ENCODE measurements around the gene PNMA6E.

The PNMA6E gene

DNA sequence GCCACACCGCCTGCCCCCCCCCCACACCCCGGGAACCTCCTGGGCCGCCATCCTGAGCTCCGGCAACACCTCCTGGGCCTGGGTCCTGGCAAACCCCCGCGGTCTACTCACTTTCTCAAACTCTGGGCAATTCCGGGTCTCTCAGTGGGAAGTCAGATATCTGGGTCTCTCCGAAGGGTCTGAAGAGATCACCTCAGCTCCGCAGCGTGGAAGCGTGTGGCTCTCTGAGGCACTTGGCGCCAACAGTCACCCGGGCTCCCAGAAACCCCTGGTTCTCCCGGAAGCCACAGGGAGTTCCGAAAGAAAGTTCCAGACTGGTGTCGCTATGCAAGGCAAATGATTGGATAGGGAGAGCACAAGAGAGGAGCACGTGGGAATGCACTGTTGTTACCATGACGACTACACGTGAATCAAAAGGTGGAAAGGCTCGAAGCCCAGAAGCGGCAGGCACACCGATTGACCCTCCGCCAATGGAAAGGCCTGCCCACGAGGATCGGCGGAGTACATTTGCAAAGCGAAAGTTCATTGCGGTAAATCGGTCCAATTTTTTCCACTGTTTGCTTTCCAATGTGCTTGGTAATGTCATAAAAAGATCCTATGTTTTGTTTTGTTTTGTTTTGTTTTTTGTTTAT lies at the start of gene PNMA6E:
Gene PNMA6E, minus strand, starts transcription at position 218 of the 632 bp plus-strand sequence. CDS start 2,501 bp downstream, outside the sequence.
- no peak for DNase-seq (ENCODE audit: low read depth)

DNA sequence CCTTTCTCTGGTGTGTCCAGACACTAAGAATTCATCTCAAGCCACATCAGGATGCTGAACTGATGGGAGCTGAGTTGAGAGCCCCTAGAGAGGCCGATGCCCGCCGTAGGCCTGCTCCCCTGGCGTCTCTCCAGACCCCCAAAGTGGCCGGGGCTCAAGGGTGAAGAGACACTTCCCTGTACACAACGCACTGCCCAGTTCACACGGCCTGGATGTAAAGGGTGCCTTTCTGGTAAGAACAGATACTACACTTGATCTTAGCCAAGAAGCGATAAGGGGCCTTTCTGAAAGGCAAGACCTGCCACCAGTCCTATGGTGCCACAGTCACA lies 49.8 kb upstream of the PNMA6E start:
- DNase-seq (ENCODE audit: low read depth), result no peak

DNA sequence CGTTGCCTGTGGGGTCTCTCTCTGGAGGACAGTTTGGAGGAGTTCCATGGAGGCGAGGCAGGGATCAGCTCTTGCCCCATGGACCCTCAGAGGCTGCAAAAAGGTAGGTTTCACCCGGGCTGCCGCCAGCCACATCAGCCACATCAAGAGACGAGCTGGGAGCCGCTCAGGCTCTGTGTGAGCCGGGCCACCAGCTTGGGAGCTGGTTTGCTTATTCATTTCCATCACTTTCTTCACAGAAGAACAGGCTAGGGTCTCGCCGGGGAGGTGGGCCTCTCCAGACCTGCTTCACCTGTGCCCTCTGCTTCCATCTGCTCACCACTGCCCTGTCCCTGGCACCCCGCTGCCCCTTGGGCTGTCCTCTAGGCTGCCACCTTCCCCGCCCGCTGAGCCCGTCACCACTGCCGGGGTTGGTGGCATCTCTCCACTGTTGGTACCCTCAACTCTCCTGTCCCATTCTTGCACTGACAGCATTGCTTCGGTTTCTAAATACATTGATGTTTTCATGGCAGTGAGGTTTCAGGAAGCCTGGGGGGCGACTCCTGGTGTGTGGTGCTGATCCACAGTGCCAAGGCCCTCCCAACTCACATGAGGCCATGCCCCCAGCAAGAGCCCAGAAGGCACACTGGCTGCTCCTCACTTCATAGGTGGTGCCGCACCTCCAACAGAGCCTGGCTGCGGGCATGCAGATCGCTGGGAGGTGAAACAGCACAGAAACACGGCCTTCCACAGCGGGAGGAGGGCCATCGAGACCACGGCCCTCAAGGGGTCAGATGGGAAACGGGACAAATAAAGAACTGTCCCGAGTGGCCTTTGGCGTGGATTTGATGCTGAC lies 49.2 kb upstream of the PNMA6E start:
- DNase-seq (ENCODE audit: low read depth), result no peak

DNA sequence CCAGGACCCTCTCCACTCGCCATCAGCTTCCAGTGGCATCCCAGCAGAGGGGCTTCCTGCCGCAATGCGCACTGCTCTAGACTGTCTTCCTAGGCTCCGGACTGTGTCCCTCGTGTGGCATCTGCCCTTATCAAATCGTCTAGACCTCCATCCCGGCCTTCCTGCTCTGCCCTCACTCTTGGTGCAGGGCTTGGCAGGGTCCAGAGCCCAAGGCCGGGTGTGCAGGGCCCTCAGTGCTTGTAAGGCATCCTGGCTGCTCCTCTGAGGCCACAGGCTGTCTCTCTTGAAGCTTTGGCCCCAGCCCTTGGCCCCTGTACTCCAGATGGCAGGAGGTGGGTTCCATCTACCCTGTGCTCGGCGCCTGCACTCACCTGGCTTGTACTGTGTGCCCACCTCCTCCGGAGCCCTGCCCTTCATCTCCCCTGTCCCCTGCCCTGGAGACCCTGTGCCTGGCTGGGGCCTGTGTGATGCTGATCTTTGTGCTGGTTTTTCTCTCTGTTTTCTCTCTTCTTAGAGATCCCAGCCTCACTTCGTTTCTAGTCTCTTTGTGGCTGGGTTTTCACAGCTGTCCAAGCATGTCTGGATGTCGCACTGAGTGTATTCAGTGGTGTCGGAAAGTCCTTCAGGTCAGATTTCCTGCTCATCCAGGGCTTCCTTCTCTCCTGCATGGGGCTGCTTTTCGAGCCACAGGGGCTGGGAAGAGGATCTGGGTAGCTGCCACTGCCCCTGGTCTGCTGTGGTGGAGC lies 48.4 kb upstream of the PNMA6E start:
- no peak for DNase-seq (ENCODE audit: low read depth)

DNA sequence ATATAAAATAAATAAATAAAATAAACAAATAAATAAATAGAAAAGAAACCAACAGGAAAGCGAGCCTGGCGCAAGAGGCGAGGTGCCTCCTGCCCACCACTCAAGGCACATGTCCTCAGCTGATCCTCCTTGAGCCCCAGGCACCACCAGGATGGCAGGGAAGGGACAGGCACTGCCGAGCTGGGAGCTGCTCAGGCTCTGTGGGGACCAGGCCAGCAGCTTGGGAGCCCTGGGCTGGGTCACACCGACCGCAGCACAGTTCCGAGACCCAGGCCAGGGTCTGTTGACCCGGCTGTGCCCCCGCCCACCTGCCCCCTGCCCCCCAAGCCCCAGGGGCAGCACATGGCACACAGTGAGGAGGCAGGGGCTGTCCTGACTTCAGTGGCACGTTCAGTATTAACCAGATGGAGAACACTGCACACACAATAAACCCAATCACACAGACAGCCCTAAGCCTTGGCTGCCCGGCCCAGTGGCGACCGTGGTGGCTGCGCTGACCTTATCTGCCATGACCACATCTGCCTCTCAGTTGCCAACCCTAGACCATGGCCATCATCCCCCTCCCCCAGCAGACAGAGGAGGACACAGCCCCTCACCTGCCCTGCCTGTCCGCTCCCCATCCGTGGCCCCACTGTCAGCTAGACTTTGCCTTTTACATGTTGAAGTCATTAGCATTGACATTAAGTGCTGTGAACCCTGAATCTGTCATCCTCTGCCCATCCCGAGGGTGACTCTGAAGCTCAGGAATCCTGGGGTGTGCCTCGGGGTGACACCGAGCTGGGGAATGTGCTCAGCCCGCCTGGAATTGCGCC lies 47.6 kb upstream of the PNMA6E start:
- no peak for DNase-seq (ENCODE audit: low read depth)

DNA sequence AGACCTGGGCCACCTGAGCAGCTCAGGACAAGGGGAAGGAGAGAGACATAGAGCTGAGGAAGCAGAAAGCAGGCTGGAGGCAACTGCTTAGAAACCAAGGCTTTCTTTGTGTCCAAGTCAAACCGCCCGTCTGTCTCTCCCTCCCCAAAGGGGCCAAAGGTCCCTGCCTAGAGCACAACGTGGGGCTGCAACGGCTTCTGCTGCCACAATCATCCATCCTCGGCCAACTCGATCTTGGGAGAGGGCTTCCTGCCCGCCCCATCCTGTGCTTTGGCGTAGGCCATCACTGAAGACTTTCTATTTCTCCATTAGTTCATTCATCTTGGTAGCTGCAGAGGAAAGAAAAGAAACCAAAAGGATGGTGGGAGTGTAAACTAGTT lies 46.4 kb upstream of the PNMA6E start:
- no peak for DNase-seq (ENCODE audit: low read depth)

DNA sequence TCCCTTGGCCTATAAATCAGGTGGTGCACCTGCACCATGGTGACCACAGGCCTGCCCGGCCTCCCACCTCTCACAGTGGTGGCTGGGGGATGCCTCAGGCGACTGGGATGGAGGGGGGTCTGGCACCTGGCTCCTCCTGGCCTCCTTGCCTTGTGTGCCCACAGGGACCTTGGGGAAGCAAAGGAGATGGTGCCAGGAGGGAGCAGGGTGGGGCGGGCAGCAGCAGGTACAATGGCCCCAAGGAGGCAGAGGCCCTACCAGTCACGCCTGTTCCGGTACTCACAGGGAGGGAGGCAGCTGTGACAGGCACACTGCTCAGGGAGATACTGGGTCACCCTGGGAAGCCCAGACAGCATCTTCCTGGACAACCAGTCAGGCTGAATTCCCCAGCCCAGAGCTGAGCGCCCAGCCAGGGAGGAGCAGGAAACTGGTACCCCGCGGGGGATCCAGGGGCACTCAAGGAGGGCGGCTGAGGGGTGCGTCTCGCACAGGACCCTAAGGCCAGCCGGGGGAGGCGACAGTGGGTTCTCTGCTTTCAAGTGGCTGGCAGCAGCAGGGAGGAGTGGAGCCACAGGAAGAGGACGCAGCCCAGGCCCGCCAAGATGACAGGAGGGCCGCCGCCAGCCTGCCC lies 45.9 kb upstream of the PNMA6E start:
- DNase-seq (ENCODE audit: low read depth), result no peak

DNA sequence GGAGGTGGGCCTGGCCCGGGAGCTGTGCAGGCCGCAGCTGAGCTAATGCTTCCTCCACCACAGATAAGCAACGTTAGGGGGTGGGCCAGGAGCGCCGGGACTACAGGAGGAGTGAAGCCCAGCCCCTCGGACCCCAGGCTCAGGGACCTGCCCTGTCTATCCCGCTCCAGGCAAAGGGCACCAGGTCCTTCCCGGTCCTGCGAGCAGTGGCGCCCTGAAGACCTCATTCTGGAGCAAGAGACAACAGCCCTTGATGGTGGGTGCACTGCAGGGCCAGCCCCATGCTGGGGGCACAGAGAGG lies 45.4 kb upstream of the PNMA6E start:
- DNase-seq (ENCODE audit: low read depth), result no peak

DNA sequence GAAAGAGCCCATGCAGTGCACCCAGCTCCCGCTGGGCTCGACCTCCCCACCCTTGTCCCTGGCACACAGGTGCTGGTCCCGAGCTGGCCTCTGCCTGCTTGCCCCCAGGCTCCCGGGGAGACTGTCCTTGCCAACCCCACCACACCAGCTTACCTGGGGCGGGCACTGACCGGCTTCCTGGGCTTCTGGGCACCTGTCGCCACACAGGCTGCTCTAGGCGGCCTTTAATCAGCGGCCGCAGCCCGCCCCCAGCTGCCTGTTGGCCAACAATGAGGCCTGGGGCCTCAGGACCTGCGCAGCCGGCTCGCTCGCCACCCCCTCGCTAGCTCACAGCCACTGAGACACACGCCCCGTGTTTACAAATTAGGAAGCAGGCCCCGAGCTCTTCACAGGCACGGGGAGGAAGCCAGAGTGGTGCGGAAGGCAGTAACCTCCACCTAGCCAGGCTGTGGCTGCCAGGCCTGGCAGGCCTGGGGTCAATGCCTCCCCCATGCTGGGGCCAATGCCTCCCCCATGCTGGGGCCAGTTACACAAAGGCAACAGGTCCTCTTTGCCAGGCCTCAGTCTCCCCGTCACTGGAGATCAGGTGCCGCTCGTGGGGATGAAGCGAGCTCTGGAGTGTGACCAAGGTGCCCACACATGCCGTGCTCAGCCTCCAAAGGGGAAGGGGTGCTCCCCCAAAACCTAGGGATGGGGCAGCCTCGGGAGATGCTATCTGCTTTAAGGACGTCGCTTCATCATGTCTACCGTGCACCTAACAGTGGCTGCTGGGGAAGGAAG lies 44.9 kb upstream of the PNMA6E start, which contains the start of gene TREX2:
Gene TREX2, minus strand, starts transcription at position 201 of the 780 bp plus-strand sequence. CDS start 626 bp downstream, outside the sequence.
- DNase-seq (ENCODE audit: low read depth), result no peak

DNA sequence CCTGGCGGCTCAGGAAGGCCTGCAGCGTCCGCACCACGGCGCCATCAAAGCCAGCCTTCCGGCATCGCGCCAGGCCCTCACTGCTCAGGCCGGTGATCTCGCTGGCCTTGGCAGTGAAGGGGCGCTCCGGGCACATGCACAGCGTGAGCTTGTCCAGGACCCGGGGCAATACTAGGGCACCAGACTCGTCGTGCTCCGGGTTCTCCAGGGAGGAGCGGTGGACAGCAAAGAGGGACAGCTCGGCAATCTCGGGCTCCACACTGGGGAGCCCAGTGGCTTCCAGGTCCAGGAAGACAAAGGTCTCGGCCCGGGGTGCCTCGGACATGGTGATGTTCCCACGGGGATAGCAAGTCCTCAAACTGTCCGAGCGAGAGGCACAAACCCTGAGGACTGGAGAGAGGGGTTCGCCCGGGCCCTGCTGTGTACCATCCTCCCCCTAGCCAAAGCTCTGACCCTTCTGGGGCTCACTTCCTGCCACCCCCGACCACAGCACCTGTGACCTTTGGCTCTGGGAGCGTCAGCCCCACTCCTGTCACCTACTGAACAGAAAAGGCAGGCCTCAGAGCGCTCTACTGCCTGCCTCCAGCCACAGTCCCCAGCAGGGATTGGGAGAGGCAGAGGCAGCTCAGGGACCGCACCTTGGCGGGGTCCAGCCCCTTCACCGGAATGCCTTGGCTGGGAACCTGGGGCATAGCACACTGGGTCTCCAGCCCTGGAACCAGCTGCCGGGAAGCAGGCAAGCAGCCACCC lies 44.1 kb upstream of the PNMA6E start:
- no peak for DNase-seq (ENCODE audit: low read depth)

DNA sequence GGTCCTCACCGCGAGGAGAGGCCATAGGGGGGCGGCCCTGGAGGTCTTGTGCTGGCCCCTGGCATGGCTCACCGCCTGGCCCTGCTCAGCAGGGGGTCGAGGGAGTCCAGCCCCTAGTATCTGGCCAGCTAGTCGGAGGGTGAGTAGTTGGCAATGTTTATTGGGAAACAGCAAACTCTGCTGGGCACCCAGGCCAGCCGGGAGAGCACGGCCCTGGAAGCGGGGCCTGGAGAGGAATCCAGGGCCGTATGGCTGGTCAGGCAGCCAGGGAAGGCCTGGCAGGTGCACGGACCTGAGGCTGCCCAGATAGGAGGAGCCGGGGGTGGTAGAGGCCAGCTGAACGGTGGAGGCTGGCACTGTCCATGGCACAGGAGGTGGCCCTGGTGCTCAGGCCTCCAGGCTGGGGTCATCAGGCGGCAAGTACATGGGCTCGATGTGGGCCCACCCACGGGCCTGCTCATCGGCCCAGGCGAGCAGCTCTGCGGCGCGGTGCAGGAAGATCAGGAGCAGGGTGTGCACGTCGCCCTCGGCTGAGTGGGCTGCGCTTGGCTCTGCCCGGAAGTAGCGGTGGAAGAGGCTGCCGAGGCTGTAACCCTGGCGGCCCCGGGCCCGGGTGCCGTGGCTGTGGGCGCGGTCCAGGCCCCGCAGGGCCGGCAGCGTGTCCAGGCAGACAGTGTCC lies 43.3 kb upstream of the PNMA6E start:
- DNase-seq (ENCODE audit: low read depth), result no peak

DNA sequence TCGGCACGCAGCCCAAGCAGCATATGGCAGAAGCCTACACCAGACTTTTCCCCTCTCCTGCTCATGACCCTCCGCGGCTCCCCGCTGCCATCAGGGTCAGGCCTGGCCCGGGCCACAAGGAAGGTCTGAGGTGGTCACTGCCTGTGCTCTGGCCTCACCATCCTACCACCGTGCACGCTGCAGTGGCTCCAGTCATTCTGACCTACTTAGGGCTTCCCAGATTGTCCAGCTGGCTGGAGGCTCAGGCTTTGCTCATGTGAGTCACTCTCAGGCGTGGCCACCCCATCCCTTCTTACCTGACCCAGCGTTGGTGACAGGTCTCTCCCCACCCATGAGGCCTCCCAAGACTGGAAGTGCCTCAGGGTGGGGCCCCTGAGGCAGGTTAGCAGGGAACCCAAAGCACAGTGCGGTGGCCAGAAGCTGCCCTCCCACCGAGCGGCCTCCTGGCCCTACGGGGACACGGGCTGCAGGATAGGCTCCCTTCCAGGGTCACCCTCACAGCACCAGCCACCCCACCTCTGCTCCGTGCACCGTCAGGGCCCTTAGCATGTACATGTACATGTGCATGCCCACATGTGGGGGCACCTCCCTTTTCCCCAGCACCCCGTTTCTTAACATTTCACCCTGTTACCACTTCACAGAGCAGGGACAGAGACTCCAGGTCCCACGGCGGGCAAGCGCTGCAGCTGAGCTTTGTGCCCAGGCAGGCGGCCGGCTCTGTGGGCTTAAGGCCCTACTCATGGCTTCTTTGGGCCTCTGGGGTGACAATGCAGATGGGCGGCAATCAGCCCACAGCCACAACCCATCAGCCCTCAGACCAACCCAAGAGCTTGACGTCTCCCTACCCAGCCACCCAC lies 42.6 kb upstream of the PNMA6E start:
- DNase-seq (ENCODE audit: low read depth), result no peak

DNA sequence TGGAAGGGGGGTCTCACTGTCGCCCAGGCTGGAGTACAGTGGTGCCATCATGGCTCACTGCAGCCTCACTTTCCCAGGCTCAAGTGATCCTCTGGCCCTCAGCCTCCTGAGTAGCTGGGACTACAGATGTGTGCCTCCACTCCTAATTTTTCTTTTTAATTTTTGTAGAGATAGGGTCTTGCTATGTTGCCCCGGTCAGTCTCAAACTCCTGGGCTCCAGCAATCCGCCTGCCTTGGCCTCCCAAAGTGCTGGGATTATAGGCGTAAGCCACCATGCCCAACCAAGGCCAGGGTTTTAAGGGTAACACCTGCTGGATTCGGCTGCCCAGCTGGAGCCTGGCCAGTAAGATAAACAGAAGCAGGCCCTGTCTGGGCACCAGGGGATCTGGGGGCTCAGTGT lies 41.3 kb upstream of the PNMA6E start:
- no peak for DNase-seq (ENCODE audit: low read depth)

DNA sequence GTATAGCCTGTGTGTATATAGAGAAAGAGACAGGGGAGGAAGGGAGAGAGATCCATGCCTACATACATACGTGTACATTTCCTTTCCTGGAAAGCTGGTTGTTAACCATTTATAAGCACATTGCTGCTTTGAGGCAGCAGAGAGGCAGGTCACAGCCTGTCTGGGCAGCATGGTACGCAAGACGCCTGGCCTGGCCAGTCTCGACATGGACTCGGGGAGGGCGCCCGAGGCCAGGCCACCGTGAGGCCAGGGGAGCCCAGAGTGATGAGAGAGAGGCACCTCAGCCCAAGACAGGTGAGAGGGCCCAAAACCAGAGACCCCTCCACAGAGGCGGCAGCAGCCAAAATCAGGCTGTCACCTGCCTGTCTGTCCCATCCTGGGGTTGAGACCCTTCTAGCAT lies 40.8 kb upstream of the PNMA6E start:
- no peak for DNase-seq (ENCODE audit: low read depth)

DNA sequence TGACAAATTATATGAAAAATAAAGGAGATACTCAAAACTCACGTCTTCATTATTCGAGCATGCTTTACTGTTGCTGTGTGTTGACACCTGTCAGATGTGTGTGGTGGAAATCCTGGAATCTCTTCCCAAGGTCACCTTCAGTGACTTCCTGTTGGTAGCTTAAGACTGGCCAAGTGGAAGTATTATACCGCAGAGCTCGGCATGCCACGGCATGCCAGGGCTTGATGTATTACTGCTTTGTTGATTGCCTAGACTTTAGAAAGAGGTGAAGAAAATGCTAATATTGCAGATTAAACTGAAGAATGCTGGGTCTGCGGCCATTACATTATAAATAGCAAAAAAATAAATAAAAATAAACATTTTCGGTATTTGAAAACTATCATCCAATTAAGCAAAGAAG lies 40.1 kb upstream of the PNMA6E start:
- DNase-seq (ENCODE audit: low read depth), result no peak

DNA sequence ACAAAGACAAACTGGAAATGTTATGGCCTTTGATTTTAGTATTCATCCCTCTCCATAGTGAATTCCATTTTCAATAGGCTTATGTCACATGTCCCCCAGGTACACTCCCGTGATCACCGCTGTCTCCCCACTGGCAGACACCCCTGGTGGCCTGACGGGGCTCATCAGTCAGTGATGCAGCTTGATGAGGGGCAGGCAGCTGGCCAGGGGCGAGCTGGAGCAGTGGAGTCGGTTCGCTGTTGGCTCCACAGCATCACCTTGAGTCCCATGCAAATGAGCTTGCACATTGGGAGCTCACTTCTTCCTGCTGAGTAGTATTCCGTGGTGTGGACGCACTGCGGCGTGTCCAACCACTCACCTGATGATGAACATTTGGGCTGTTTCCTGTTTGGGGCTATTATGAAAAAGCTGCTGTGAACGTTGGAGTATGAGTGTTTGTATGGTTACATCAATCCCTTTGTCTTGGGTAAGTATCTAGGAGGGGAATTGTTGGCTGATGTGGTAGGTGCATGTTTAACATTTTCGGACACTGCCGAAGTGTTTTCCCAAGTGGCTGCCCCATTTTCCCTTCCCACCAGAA lies 39.5 kb upstream of the PNMA6E start:
- no peak for DNase-seq (ENCODE audit: low read depth)

DNA sequence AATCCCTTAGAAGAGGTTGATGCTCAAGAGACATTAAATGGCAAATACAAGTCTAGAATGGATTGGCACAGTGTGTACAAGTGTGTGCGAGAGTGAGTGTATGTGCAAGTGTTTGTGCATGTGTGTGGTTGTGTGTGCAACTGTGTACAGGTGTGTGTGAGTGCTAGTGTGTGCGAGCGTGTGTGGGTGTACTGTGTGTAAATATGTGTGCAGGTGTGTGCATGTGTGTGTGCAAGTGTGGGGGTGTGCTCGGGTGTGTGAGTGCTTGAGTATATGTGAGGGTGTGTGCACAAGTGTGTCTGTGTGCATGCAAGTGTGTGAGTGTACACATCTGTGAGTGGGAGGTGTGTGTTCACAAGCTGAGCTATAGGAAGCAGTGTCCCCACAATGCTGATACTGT lies 38.8 kb upstream of the PNMA6E start:
- no peak for DNase-seq (ENCODE audit: low read depth)

DNA sequence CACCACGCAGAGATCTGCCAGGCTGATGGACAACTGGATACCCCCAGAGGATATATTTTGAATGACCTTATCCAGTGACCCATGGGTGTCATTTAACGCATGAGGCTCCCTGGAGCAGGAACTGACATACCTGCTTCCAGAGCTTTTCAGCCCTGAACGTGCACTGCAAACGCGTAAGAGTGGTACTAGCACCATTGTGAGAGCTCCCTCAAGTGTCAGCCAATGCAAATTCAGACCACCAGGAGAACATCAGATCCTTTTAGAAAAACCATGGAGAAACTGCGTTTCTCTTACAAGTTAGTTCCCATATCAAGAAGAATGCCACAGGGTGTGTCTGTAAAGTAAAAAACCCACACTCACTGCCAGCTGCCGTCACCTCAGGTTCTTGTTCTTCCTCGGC lies 37.4 kb upstream of the PNMA6E start:
- no peak for DNase-seq (ENCODE audit: low read depth)
